Caco-2 (cell line): ENCODE data around the gene RPS14. TPM values are rescaled to one million over a fixed set of nuclear protein-coding genes. Genes with fewer than 3 reads are reported as not detected.

Experiments
- BruUV-seq: library from RNA; stranded (reverse); fragments of 400-500 nt; replicated peaks from 2 replicates; lab custom pipeline; 2021; lab: Mats Ljungman, UMichigan
- CTCF ChIA-PET: fragments of 300-600 bp; sonication (Branson Sonifier 250); formaldehyde crosslinking; loops from one replicate; lab custom pipeline; 2022; ENCODE audit warnings: antibody characterized with exemption; lab: Charles Lee
- POLR2A ChIA-PET: fragments of 300-600 bp; sonication (Branson Sonifier 250); formaldehyde crosslinking; loops from one replicate; lab custom pipeline; 2022; ENCODE audit warnings: antibody characterized with exemption; lab: Charles Lee
- DNase-seq, 2 experiments: peaks; one replicate each; pipeline versions ENCODE4 v3.0.0 to v3.0.0-alpha.2; 2020 to 2022
- H3K27me3 ChIP-seq: replicated peaks from 2 replicates; pipeline ENCODE4 v1.6.0; 2011; ENCODE audit warnings: low read length; ENCODE audit not compliant: control insufficient read depth, insufficient read depth
- H3K36me3 ChIP-seq: 2 replicates; pipeline ENCODE4 v1.5.1; 2011; ENCODE audit warnings: low read length; ENCODE audit not compliant: control insufficient read depth, insufficient read depth
- H3K4me1 ChIP-seq: fragments of 250-450 bp; sonication (Bioruptor Pico); 2 replicates; pipeline ENCODE4 v1.5.1; 2020; ENCODE audit warnings: mild to moderate bottlenecking
- H3K4me3 ChIP-seq: 2 replicates; pipeline ENCODE4 v1.5.1; 2011; ENCODE audit warnings: low read depth, mild to moderate bottlenecking, control low read depth, low read length
- H3K9me3 ChIP-seq: fragments of 250-450 bp; sonication (Bioruptor Pico); 2 replicates; pipeline ENCODE4 v1.5.1; 2020; ENCODE audit warnings: mild to moderate bottlenecking, moderate library complexity
- H3K27ac Mint-ChIP-seq: one replicate; pipeline ENCODE4 v1.8.0; 2022; ENCODE audit warnings: mixed read lengths; ENCODE audit not compliant: unreplicated experiment
- H3K27me3 Mint-ChIP-seq: one replicate; pipeline ENCODE4 v1.8.0; 2022; ENCODE audit warnings: mixed read lengths; ENCODE audit not compliant: insufficient read depth, unreplicated experiment
- H3K36me3 Mint-ChIP-seq: one replicate; pipeline ENCODE4 v1.8.0; 2022; ENCODE audit warnings: mild to moderate bottlenecking, mixed read lengths; ENCODE audit not compliant: insufficient read depth, unreplicated experiment
- H3K4me1 Mint-ChIP-seq: one replicate; pipeline ENCODE4 v1.8.0; 2022; ENCODE audit warnings: low read depth, mixed read lengths; ENCODE audit not compliant: unreplicated experiment
- H3K4me3 Mint-ChIP-seq: one replicate; pipeline ENCODE4 v1.8.0; 2022; ENCODE audit warnings: mild to moderate bottlenecking, moderate library complexity, mixed read lengths; ENCODE audit not compliant: unreplicated experiment
- H3K9me3 Mint-ChIP-seq: one replicate; pipeline ENCODE4 v1.8.0; 2022; ENCODE audit warnings: mixed read lengths; ENCODE audit not compliant: unreplicated experiment
- CTCF ChIP-seq, 2 experiments: fragments of 200-600 bp in 1 of 2; IDR thresholded peaks; 1 replicate in 1 of 2; 2 replicates in 1 of 2; pipeline versions ENCODE4 v1.5.1 to v1.8.0; 2011 to 2022; ENCODE audit warnings: antibody characterized with exemption in 1 of 2, control low read depth in 1 of 2, inconsistent platforms in 1 of 2, low read depth in 1 of 2, low read length in 1 of 2, mild to moderate bottlenecking in 1 of 2, moderate library complexity in 1 of 2; ENCODE audit not compliant: insufficient read depth in 1 of 2, severe bottlenecking in 1 of 2, unreplicated experiment in 1 of 2
- intact Hi-C: fragments of 100-400 bp; cut with micrococcal nuclease; formaldehyde crosslinking; loops from one replicate; pipeline ENCODE4 v1.10.0; 2022; ENCODE audit not compliant: unreplicated experiment
- total RNA-seq: library from RNA; stranded (reverse); gene quantifications from 2 replicates; pipeline ENCODE4 v1.2.3, GENCODE V29; 2022

RPS14 gene
- total RNA-seq, 1 experiment from 2014 or later: 2,300 TPM

GRCh38 chr5:150431574-150431973, 18.0 kb downstream of the RPS14 start:
- intact Hi-C loops: no loop called here
- CTCF ChIA-PET: interaction anchor here (1.4 kb wide), 1 partner anchor 10 kb away, joined by 5 read pairs; no protein-coding TSS in a partner anchor
- no peak overlapping the region for H3K27ac Mint-ChIP-seq
- no TSS peak for BruUV-seq
- no peak overlapping the region for H3K4me3 ChIP-seq
- POLR2A ChIA-PET: no interaction called here
- no peak for TF ChIP-seq CTCF (IDR thresholded peaks at IDR 0.05; ENCODE audit: insufficient read depth in 1 of 2, low read depth in 1 of 2, low read length in 1 of 2, severe bottlenecking in 1 of 2, unreplicated experiment in 1 of 2)
- H3K4me1 ChIP-seq: peaks cover 16% of the 10 kb centered on the region
- no peaks in the 10 kb centered on the region for H3K27me3 Mint-ChIP-seq
- no peak for DNase-seq
- no peaks in the 10 kb centered on the region for H3K36me3 ChIP-seq
- no peaks in the 10 kb centered on the region for H3K9me3 Mint-ChIP-seq
- no peaks in the 10 kb centered on the region for H3K27me3 ChIP-seq
- H3K4me3 Mint-ChIP-seq: no peak overlapping the region
- peaks cover 4% of the 10 kb centered on the region for H3K36me3 Mint-ChIP-seq
- no peaks in the 10 kb centered on the region for H3K9me3 ChIP-seq
- peaks cover 22% of the 10 kb centered on the region for H3K4me1 Mint-ChIP-seq

GRCh38 chr5:150431048-150431447, 18.5 kb downstream of the RPS14 start:
- no peak for TF ChIP-seq CTCF (IDR thresholded peaks at IDR 0.05; ENCODE audit: insufficient read depth in 1 of 2, low read depth in 1 of 2, low read length in 1 of 2, severe bottlenecking in 1 of 2, unreplicated experiment in 1 of 2)
- no peaks in the 10 kb centered on the region for H3K27me3 ChIP-seq
- intact Hi-C loops: no loop called here
- ChIA-PET POLR2A (no interaction called here), CTCF (interaction anchor here (0.6 to 1.4 kb wide), 2 partner anchors 11 to 305 kb away, joined by 3 to 5 read pairs; no protein-coding TSS in a partner anchor)
- BruUV-seq: no TSS peak
- Mint-ChIP-seq H3K27ac (no peak overlapping the region), H3K36me3 (peaks cover 4% of the 10 kb centered on the region), H3K9me3 (no peaks in the 10 kb centered on the region), H3K27me3 (no peaks in the 10 kb centered on the region), H3K4me1 (peaks cover 22% of the 10 kb centered on the region), H3K4me3 (no peak overlapping the region)
- no peak overlapping the region for H3K4me3 ChIP-seq
- no peaks in the 10 kb centered on the region for H3K36me3 ChIP-seq
- no peaks in the 10 kb centered on the region for H3K9me3 ChIP-seq
- peaks cover 16% of the 10 kb centered on the region for H3K4me1 ChIP-seq
- DNase-seq: no peak

GRCh38 chr5:150429410-150429873, 20.1 kb downstream of the RPS14 start:
- Histone ChIP-seq H3K9me3 (no peaks in the 10 kb centered on the region), H3K27me3 (no peaks in the 10 kb centered on the region), H3K36me3 (no peaks in the 10 kb centered on the region), H3K4me1 (peaks cover 16% of the 10 kb centered on the region), H3K4me3 (no peak overlapping the region)
- TF ChIP-seq CTCF (IDR thresholded peaks at IDR 0.05; ENCODE audit: insufficient read depth in 1 of 2, low read depth in 1 of 2, low read length in 1 of 2, severe bottlenecking in 1 of 2, unreplicated experiment in 1 of 2): no peak
- BruUV-seq: no TSS peak
- no peak for DNase-seq
- Mint-ChIP-seq H3K36me3 (peaks cover 4% of the 10 kb centered on the region), H3K27ac (peak overlapping the region; percentile 72), H3K4me1 (peaks cover 22% of the 10 kb centered on the region), H3K4me3 (no peak overlapping the region), H3K9me3 (no peaks in the 10 kb centered on the region), H3K27me3 (no peaks in the 10 kb centered on the region)
- ChIA-PET POLR2A (no interaction called here), CTCF (no interaction called here)
- intact Hi-C loops: loop anchor here (2.0 kb wide), 1 partner anchor 17 kb away; the partner anchor contains the start of gene CD74
